GM10248 (cell line): ENCODE measurements around the gene KDM6A.
A peak's percentile ranks its signal among the peaks of the same experiment; 100 is the strongest.
"Not testable (repeated sequence)": the region's sequence is repeated elsewhere in the genome, so short reads cannot be mapped to it uniquely, and the experiment has no call there.

Experiments
- CTCF ChIA-PET: fragments of 300-600 bp; sonication (Branson Sonifier 250); formaldehyde crosslinking; extraction: SDS; loops from one replicate; lab custom pipeline; 2021; ENCODE audit warnings: antibody characterized with exemption; lab: Yijun Ruan, JAX
- POLR2A ChIA-PET: fragments of 350-650 bp; sonication (Branson Sonifier 250); formaldehyde crosslinking; extraction: SDS; loops from one replicate; lab custom pipeline; 2020; ENCODE audit warnings: antibody characterized with exemption; lab: Yijun Ruan, JAX
- DNase-seq: peaks from one replicate; pipeline ENCODE4 v3.0.0; 2012; ENCODE audit errors: extremely low spot score
- CTCF ChIP-seq: IDR thresholded peaks from 2 replicates; pipeline ENCODE4 v1.5.1; 2012; ENCODE audit warnings: mild to moderate bottlenecking, low read depth; ENCODE audit errors: extremely low read depth, missing control alignments, control extremely low read depth

The KDM6A gene

DNA sequence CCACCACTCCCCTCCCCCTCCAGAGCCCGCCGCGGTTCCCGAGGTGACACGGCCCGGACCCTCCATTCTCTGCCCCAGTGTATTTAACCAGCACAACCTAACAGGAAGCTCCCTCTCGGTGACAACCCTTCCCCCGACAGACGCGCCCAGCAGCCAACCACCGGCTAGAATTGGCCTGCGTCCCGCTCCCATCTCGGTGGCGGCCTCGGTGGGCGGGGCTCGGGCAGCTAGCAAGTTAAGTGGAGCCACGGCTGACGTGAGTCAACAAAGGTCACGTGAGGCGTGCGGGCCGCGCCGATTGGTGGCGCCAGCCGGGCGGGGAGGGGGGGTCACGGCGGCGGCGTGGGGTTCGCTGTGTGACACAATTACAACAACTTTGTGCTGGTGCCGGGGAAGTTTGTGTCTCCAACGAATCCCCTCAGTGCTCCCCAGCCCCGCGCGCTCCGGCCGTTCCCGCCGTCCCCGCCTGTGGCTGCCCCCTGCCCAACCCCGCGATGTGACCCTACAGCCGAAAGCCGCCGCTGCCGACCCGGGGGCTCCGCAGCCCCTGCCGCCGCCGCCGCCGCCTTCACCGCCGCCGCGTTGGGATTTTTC is at the start of gene KDM6A:
Gene KDM6A, plus strand, starts transcription at position 368 of the 594 bp plus-strand sequence. CDS start 364 bp downstream, outside the sequence.
- peak; percentile 96 for DNase-seq
- ChIA-PET CTCF (no interaction called here), POLR2A (interaction anchor here (0.6 to 0.7 kb wide), 2 partner anchors 28 to 41 kb away, joined by 4 to 7 read pairs; no protein-coding TSS in a partner anchor)
- no peak for TF ChIP-seq CTCF

GRCh38 chrX:44823193-44823592 is 49.8 kb upstream of the KDM6A start:
- DNase-seq, POLR2A ChIA-PET, CTCF ChIA-PET: not testable (repeated sequence)

- POLR2A ChIA-PET = no interaction called here
- no peak for TF ChIP-seq CTCF
- no peak for DNase-seq
- CTCF ChIA-PET = no interaction called here
Observed at GRCh38 chrX:44828008-44828605, 44.9 kb upstream of the KDM6A start.

GRCh38 chrX:44829832-44830231 is 43.2 kb upstream of the KDM6A start:
- no peak for TF ChIP-seq CTCF
- ChIA-PET POLR2A (no interaction called here), CTCF (no interaction called here)
- DNase-seq = no peak

- ChIA-PET CTCF (no interaction called here), POLR2A (no interaction called here)
- no peak for TF ChIP-seq CTCF
- DNase-seq = no peak
Observed at GRCh38 chrX:44842550-44843317, 30.3 kb upstream of the KDM6A start.

- POLR2A ChIA-PET = no interaction called here
- CTCF ChIA-PET = no interaction called here
- DNase-seq = no peak
- TF ChIP-seq CTCF = no peak
Observed at GRCh38 chrX:44843318-44843702, 29.7 kb upstream of the KDM6A start.

DNA sequence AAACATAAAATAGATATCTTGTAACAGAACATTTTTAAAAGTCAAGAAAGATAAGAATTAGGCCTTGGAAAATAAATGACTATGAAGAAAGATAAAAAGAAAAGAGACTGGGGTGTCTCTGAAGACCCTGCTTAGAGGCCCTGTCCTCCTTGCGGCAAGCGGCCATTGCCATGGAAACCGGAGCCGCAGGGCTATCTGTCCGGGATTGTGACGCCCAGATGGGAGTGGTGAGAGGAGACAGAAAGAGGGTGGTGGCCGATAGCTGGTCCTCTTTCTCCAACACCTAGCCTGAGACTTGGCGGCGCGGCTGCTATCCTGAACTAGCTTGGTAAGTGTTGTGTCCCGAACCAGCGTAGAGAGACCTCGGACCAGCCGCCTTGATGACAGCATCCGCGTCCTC is 29.2 kb upstream of the KDM6A start, which contains the start of gene DUSP21:
Gene DUSP21, plus strand, starts transcription at position 269 of the 400 bp plus-strand sequence. Its CDS starts 112 bp downstream, at position 381.
- no peak for TF ChIP-seq CTCF
- ChIA-PET CTCF (no interaction called here), POLR2A (no interaction called here)
- DNase-seq = no peak
